ENCODE measurements around the gene TSHZ2.
A peak's percentile ranks its signal among the peaks of the same experiment; 100 is the strongest.

TSHZ2 gene

DNA sequence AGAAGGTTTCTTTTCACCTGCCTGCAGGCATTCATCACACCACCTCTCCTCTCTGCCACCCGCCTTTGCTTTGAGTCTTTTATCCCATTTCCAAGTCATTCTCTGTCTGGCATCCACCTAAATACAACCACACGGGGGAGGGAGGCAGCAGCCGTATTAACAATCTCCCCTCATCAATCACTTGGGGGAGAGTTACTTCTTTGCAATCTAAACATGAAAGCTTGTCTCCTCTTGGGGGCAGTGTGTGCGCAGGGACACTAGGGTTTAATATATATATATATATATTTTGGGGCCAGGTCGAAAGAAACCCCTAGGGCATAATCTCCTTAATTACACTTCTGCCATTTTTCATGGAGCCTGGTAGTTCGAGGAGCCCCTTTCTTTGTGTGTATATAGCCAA lies 214.5 kb downstream of the TSHZ2 start:
- no peaks in the 10 kb centered on the region for H3K36me3 ChIP-seq (replicated peaks; ENCODE audit: low read depth, low read length)
- H3K4me1 ChIP-seq (ENCODE audit: low read length), result peaks cover 8% of the 10 kb centered on the region
- no peaks in the 10 kb centered on the region for H3K79me2 ChIP-seq (ENCODE audit: low read length)
- H3K9me3 ChIP-seq (ENCODE audit: insufficient read depth, low read length), result no peaks in the 10 kb centered on the region
- no peak overlapping the region for H2AFZ ChIP-seq (ENCODE audit: low read depth, low read length)
- no peak overlapping the region for H3K4me3 ChIP-seq (ENCODE audit: low read length)
- H3K4me2 ChIP-seq (ENCODE audit: low read length), result no peak overlapping the region
- no peak overlapping the region for H3K9ac ChIP-seq (ENCODE audit: low read length)
- H4K20me1 ChIP-seq (ENCODE audit: insufficient read depth, low read length), result no peaks in the 10 kb centered on the region
- no peak overlapping the region for H3K27ac ChIP-seq (ENCODE audit: low read length)
- no peaks in the 10 kb centered on the region for H3K27me3 ChIP-seq (ENCODE audit: low read depth, low read length)
- TF ChIP-seq, protein P1, sequence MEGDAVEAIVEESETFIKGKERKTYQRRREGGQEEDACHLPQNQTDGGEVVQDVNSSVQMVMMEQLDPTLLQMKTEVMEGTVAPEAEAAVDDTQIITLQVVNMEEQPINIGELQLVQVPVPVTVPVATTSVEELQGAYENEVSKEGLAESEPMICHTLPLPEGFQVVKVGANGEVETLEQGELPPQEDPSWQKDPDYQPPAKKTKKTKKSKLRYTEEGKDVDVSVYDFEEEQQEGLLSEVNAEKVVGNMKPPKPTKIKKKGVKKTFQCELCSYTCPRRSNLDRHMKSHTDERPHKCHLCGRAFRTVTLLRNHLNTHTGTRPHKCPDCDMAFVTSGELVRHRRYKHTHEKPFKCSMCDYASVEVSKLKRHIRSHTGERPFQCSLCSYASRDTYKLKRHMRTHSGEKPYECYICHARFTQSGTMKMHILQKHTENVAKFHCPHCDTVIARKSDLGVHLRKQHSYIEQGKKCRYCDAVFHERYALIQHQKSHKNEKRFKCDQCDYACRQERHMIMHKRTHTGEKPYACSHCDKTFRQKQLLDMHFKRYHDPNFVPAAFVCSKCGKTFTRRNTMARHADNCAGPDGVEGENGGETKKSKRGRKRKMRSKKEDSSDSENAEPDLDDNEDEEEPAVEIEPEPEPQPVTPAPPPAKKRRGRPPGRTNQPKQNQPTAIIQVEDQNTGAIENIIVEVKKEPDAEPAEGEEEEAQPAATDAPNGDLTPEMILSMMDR (IDR thresholded peaks at IDR 0.05; ENCODE audit: low read depth, low read length), result peak; percentile 36; the same call in 1 of the 2 replicates
- TF ChIP-seq EZH2phosphoT487 (IDR thresholded peaks at IDR 0.05; ENCODE audit: low read depth), result no peak

DNA sequence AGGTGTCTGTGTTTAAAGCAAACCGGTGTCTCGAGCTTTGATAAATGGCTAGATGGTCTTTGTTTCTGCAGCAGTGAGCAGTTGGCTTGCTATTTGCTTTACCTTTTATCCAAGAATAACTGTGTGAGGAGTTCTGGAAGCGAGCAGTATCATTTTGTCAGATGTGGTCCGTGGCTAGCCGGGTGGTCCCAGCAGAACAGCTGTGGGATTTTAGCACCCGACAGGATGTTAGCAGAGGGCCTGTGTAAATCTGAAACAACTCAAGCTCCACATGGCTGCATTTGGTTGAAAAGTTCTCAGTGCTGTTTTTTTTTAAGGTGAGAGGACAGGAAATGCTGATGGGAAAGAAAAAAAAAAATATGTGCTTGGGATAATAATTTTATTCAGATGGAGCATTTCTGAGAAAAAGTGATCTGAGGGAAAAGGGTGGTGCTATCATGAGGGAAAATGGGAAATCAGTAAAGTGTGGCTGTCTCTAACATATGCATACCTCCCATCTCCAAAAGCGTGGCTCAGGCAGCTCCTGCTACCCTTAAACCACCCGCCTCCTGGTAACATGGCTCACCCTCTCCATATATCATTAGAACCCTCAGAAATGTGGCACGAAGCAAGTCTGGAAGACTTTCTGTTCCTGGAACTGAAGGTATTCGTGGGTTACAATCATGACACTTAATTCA lies 215.4 kb downstream of the TSHZ2 start:
- no peaks in the 10 kb centered on the region for H4K20me1 ChIP-seq (ENCODE audit: insufficient read depth, low read length)

DNA sequence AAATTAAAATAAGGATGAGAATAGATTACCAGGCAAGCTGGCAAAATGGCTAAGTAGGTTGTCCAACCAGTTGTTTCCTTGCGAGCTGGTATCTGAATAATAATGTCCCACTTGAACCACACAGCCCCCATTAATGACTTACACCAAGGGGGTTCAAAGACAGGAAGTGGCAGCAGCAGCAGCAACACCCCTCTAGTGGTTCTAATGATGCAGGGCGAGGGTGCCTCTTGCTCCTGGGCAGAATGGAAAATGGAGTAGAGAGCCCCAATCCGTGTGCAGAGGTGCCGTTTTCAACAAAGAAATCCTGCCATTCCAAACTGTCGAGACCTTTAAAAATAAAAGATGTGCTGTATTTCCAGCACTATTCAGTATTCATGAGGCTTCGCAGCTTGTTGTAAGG lies 218.1 kb downstream of the TSHZ2 start:
- Histone ChIP-seq H2AFZ (ENCODE audit: low read depth, low read length) (no peak overlapping the region), H3K9ac (ENCODE audit: low read length) (no peak overlapping the region), H3K9me3 (ENCODE audit: insufficient read depth, low read length) (no peaks in the 10 kb centered on the region), H3K27me3 (ENCODE audit: low read depth, low read length) (no peaks in the 10 kb centered on the region), H3K4me2 (ENCODE audit: low read length) (no peak overlapping the region), H3K4me1 (ENCODE audit: low read length) (peaks cover 8% of the 10 kb centered on the region), H3K4me3 (ENCODE audit: low read length) (no peak overlapping the region), H3K79me2 (ENCODE audit: low read length) (no peaks in the 10 kb centered on the region), H3K27ac (ENCODE audit: low read length) (no peak overlapping the region), H4K20me1 (ENCODE audit: insufficient read depth, low read length) (no peaks in the 10 kb centered on the region), H3K36me3 (replicated peaks; ENCODE audit: low read depth, low read length) (no peaks in the 10 kb centered on the region)
- TF ChIP-seq, protein P1 (IDR thresholded peaks at IDR 0.05; ENCODE audit: low read depth, low read length), result 0 out of 2 replicates have a peak, but pooled peaks have one; percentile 11
- TF ChIP-seq EZH2phosphoT487 (IDR thresholded peaks at IDR 0.05; ENCODE audit: low read depth), result no peak

More for the DNA sequence above, 215.4 kb downstream of the TSHZ2 start:
- TF ChIP-seq, protein P1 (IDR thresholded peaks at IDR 0.05; ENCODE audit: low read depth, low read length), result no peak
- TF ChIP-seq EZH2phosphoT487 (IDR thresholded peaks at IDR 0.05; ENCODE audit: low read depth), result no peak
- H3K36me3 ChIP-seq (replicated peaks; ENCODE audit: low read depth, low read length), result no peaks in the 10 kb centered on the region
- H3K79me2 ChIP-seq (ENCODE audit: low read length), result no peaks in the 10 kb centered on the region
- no peak overlapping the region for H3K4me3 ChIP-seq (ENCODE audit: low read length)
- peaks cover 8% of the 10 kb centered on the region for H3K4me1 ChIP-seq (ENCODE audit: low read length)
- no peaks in the 10 kb centered on the region for H3K9me3 ChIP-seq (ENCODE audit: insufficient read depth, low read length)
- no peak overlapping the region for H3K27ac ChIP-seq (ENCODE audit: low read length)
- no peak overlapping the region for H3K9ac ChIP-seq (ENCODE audit: low read length)
- no peak overlapping the region for H2AFZ ChIP-seq (ENCODE audit: low read depth, low read length)
- H3K27me3 ChIP-seq (ENCODE audit: low read depth, low read length), result no peaks in the 10 kb centered on the region
- H3K4me2 ChIP-seq (ENCODE audit: low read length), result no peak overlapping the region

DNA sequence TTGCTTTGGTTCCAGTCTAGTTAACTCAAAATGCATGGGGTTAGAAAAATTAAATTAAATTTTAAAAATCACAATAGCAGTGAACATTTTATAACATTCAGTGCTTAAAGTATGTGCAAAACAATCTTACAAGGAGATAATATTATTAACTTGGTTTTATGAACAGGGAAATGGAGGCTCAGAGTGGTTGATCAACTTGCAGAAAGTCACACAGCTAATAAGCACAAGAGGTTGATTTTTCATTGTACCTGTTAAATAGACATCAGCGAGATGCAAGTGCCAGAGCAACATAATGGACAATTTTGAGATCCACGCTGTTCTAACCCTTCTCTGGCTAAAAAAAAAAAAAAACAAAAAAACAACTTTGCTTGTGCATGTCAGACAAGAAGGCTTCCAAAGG lies 219.8 kb downstream of the TSHZ2 start:
- H3K9ac ChIP-seq (ENCODE audit: low read length), result no peak overlapping the region
- H4K20me1 ChIP-seq (ENCODE audit: insufficient read depth, low read length), result no peaks in the 10 kb centered on the region
- H3K27ac ChIP-seq (ENCODE audit: low read length), result no peak overlapping the region
- TF ChIP-seq, protein P1 (IDR thresholded peaks at IDR 0.05; ENCODE audit: low read depth, low read length), result no peak
- TF ChIP-seq EZH2phosphoT487 (IDR thresholded peaks at IDR 0.05; ENCODE audit: low read depth), result no peak
- H3K9me3 ChIP-seq (ENCODE audit: insufficient read depth, low read length), result no peaks in the 10 kb centered on the region
- no peak overlapping the region for H3K4me2 ChIP-seq (ENCODE audit: low read length)
- H2AFZ ChIP-seq (ENCODE audit: low read depth, low read length), result no peak overlapping the region
- no peaks in the 10 kb centered on the region for H3K27me3 ChIP-seq (ENCODE audit: low read depth, low read length)
- no peak overlapping the region for H3K4me3 ChIP-seq (ENCODE audit: low read length)
- no peaks in the 10 kb centered on the region for H3K79me2 ChIP-seq (ENCODE audit: low read length)
- no peaks in the 10 kb centered on the region for H3K36me3 ChIP-seq (replicated peaks; ENCODE audit: low read depth, low read length)
- H3K4me1 ChIP-seq (ENCODE audit: low read length), result peaks cover 8% of the 10 kb centered on the region
